GM12878 (cell line): Measurements from ENCODE around the gene MRPL23.

Experiments
- CTCF ChIP-seq, 3 experiments: IDR thresholded peaks in 2 of 3; conservative IDR thresholded peaks in 1 of 3; 2 replicates each; pipeline ENCODE4 v1.5.1; 2011; ENCODE audit warnings: low read depth in 3 of 3, low read length in 3 of 3, mild to moderate bottlenecking in 3 of 3, control low read depth in 2 of 3, moderate library complexity in 2 of 3, inconsistent platforms in 1 of 3, mixed read lengths in 1 of 3; ENCODE audit not compliant: control insufficient read depth in 2 of 3, insufficient read depth in 1 of 3; ENCODE audit errors: extremely low read depth in 1 of 3
- HDAC6 ChIP-seq: fragments of 200-600 bp; sonication (generic); IDR thresholded peaks from one replicate; pipeline ENCODE4 v1.8.0; 2017; ENCODE audit warnings: antibody characterized with exemption; ENCODE audit not compliant: unreplicated experiment
- SP1 ChIP-seq: IDR thresholded peaks from one replicate; pipeline ENCODE4 v1.6.1; 2011; ENCODE audit warnings: low read depth, low read length
- SPI1 ChIP-seq: IDR thresholded peaks from 2 replicates; pipeline ENCODE4 v1.6.1; 2011; ENCODE audit warnings: low read depth, mild to moderate bottlenecking, low read length, moderate library complexity, borderline replicate concordance; ENCODE audit not compliant: insufficient read depth

- TF ChIP-seq CTCF (IDR thresholded peaks at IDR 0.05 in 2 of 3, conservative IDR thresholded peaks at IDR 0.05 in 1 of 3; ENCODE audit: control insufficient read depth in 2 of 3, extremely low read depth in 1 of 3, insufficient read depth in 1 of 3, low read depth in 3 of 3, low read length in 3 of 3) (no peak), HDAC6 (no peak), SPI1 (no peak), SP1 (no peak)
These were observed 51.2 kb downstream of the MRPL23 start for GRCh38 chr11:1998290-1998689.
